C4-2B (cell line): Measurements from ENCODE around the gene SDF2.

Source experiments
- H3K27ac ChIP-seq: fragments of 450-650 bp; 2 replicates; pipeline ENCODE4 v1.5.1; 2017
- CTCF ChIP-seq: fragments of 450-650 bp; conservative IDR thresholded peaks from 2 replicates; pipeline ENCODE4 v1.5.1; 2017; ENCODE audit warnings: mild to moderate bottlenecking
- ZFX ChIP-seq: fragments of 450-650 bp; IDR thresholded peaks from 2 replicates; pipeline ENCODE4 v1.6.1; 2017

The SDF2 gene

GRCh38 chr17:28704219-28704858, 42.6 kb upstream of the SDF2 start:
- TF ChIP-seq CTCF (no peak), ZFX (no peak)
- H3K27ac ChIP-seq = no peak overlapping the region

GRCh38 chr17:28703552-28704218, 42.0 kb upstream of the SDF2 start:
- no peak overlapping the region for H3K27ac ChIP-seq
- TF ChIP-seq ZFX (no peak), CTCF (no peak)

- no peak for TF ChIP-seq ZFX
- TF ChIP-seq CTCF = no peak
- H3K27ac ChIP-seq = no peak overlapping the region
Observed at GRCh38 chr17:28702752-28703150, 41.0 kb upstream of the SDF2 start.

- no peak overlapping the region for H3K27ac ChIP-seq
Observed at GRCh38 chr17:28702026-28702751, 40.5 kb upstream of the SDF2 start.

GRCh38 chr17:28700830-28701492, 39.3 kb upstream of the SDF2 start:
- TF ChIP-seq CTCF (no peak), ZFX (no peak)
- no peak overlapping the region for H3K27ac ChIP-seq

More at GRCh38 chr17:28702026-28702751, 40.5 kb upstream of the SDF2 start:
- TF ChIP-seq ZFX (no peak), CTCF (no peak)

- no peak overlapping the region for H3K27ac ChIP-seq
- no peak for TF ChIP-seq CTCF
- no peak for TF ChIP-seq ZFX
Observed at GRCh38 chr17:28700278-28700677, 38.6 kb upstream of the SDF2 start.
